GM18907 (cell line): ENCODE measurements around the gene TRIM27.
A peak's percentile ranks its signal among the peaks of the same experiment; 100 is the strongest.
"Not testable (repeated sequence)": the region's sequence is repeated elsewhere in the genome, so short reads cannot be mapped to it uniquely, and the experiment has no call there.

Source experiments
- ATAC-seq: cut with Tn5 transposase; IDR thresholded peaks from one replicate; pipeline ENCODE4 v1.9.1; 2021; ENCODE audit warnings: mild to moderate bottlenecking, moderate library complexity; ENCODE audit not compliant: unreplicated experiment

TRIM27 gene

DNA sequence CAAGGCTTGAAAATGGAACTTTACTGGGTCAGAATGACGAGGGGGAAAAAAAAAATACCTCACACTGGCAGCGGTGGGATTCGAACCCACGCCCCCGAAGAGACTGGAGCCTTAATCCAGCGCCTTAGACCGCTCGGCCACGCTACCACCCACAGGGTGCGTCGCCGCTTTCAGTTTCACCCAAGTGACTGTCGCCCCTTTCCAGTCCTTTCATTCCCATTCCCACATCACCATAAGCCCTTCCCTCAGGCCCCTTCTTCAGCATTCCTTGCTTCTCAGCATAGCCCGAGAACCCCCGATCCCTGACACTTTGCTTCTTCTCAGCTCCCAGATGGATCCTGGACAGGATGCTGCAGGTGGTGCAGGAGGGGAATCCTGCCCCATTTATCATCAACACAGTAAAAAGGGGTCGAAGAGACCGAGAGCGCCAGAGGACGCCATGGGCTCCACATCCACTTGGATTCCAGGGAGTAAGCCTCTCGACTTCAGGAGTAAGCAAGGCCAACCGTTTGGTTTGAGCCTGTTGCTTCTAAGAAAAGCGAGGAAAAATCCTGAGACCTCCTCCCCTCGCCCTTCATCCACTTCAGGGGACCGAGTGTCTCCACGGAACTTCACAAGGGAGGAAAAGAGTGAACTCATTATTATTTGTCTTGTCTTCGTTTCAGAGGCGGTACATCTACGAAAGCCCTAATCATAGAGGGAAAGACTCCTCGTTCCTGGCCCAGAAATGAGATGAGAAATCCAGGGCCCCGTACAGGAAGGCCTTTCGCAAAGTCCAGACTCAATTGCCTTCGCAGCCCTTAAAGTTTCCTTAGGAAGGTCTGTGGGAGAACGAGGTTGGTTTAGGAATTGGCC is 20.0 kb upstream of the TRIM27 start:
- ATAC-seq = no peak

DNA sequence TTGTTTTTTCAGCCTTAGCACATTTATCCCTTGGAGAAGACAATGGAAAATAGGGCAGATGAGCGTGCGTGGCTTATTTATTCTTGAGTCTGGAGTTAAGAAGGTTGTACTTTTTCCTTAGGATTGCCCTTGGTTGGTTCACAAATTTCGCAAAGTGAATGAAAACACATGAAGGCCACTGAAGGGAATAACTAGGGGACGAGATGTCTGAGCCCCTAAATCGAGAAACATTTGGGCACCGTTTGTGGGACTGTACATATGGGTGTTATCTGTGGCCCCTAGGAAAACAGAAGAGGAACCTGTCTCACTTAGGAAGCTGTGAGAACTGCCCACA is 19.4 kb upstream of the TRIM27 start:
- ATAC-seq = no peak

DNA sequence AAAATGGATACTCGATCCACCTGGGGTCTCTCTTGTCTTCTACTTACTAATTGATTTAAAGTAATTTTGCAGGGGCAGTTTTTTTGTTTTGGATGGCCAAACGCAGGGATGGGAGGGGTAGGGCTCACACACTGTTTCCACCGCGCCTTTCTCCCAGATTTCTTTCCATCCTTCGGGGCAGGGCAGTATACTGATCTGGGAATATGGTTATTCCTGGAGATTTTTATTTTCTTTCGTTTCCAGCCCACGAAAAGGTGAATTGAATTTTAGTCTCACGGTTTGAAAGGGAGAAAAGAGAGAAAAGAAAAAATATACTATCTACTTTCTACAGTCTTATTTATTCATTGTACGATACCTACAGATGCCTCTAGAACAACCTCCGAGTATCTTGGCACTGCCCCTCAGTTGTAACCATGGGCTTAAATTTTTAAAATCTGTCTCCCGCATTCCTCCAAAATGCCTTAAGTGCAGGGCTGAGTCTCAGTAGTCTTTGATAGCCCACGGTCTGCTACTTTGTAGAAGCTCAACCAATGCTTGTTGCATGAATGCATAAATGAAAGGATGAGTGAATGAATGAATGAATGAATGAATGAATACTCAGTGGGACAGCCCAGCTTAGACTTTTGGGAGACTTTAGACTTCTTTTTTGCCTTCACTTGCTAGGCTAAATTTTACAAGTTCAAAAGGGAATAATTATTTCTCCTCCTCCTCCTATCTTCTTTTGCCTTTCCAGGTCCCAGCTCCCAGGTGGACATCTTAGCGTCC is 18.1 kb upstream of the TRIM27 start:
- no peak for ATAC-seq

DNA sequence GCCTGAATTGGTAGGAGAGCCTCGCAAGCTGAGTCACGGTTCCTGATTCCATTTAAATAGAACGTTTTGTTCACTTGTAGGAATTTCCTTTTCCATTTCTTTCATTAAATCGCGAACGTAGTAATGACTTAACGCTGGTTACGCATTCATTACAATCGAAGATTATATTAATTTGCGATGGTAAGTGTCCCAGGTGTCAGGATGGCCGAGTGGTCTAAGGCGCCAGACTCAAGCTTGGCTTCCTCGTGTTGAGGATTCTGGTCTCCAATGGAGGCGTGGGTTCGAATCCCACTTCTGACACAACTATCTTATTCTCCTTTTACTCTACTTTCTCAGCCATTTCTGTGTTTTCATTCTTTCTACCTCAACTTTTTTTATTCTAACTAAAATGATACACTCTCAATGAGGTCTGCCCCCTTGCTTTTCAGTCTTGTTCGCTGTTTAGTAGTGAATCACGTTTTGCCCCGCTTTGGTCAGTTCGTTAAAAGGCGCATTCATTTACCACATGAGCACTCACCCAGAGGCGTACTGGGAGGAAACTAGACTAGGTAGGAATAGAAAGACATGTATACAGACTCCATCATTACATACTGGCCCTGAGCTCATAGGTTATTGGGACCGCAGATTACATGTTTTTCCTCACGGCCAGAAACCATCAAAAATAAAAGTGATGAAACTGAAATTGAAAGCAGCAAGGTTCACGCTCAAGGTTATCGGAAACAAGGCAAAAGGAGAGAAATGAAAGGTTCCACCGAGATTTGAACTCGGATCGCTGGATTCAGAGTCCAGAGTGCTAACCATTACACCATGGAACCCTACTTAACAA is 17.3 kb upstream of the TRIM27 start:
- ATAC-seq = peak; percentile 61

DNA sequence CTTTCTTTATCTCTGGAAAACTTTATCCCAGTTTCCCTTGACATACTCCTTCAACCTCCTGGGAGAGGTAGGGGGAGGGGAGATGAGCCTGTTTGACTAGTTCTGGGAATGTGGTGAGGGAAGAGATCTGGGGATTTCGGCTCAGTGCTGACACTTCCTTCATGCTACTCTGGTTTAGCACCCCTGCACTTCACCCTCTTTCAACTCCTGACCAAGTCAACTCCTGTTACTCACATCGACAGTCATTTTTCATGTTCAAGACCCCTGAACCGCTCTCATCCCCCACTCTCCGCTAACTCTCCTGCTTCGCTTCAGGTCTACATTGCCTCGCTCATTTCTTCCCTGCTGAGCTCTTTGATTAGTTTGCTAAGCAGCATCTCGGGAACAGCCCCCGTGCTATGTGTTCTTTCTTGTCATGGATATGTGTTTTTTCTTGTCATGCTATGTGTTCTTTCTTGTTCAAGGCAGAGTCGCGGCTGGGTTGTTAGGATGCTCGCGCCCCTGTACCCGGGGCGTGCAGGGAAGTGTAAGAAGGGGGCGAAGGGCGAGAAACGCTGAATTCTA is 16.6 kb upstream of the TRIM27 start:
- peak; percentile 32 for ATAC-seq

DNA sequence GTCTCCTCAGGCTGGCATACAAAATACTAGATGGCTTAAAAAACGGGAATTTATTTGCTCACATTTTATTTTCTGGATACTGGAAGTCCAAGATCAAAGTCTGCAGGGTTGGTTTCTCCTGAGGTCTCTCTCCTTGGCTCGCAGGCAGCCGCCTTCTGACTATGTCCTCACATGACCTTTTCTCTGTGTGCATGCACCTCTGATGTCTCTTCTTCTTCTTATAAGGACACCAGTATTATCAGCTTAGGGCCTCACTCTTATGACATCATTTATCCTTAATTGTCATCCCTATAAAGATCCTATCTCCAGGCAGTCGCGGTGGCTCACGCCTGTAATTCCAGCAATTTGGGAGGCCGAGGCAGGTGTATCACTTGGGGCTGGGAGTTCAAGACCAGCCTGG is 9.3 kb upstream of the TRIM27 start:
- no peak for ATAC-seq

DNA sequence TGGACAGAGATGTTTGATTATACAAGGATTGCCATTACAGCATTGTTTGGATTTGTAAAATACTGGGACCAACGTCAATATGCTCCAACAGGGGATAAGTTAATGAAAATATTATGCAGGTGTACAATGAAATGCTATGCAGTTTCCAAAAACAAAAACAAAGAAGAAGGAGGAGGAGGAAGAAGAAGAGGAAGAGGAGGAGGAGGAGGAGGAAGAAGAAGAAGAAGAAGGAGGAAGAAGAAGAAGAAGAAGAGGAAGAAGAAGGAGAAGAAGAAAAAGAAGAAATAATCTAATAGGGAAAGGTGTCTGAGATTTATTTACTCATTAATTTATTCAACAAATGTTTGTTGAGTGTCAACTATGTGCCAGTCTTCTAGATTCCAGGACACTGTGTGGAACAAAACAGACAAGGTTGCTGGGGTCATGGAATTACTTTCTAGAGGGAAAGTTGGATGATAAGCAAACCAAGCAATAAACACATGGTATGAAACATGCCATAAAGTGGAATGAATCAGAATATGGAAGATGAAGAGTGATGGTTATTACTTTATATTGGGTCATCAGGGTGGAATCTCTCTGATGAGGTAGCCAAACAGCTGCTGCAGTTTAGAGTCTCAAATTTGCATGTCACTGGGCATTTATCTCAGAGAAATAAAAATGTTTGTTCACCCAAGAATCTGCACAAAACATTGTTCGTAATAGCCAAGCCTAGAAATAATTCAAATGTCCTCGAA is 6.3 kb upstream of the TRIM27 start:
- ATAC-seq = no peak

DNA sequence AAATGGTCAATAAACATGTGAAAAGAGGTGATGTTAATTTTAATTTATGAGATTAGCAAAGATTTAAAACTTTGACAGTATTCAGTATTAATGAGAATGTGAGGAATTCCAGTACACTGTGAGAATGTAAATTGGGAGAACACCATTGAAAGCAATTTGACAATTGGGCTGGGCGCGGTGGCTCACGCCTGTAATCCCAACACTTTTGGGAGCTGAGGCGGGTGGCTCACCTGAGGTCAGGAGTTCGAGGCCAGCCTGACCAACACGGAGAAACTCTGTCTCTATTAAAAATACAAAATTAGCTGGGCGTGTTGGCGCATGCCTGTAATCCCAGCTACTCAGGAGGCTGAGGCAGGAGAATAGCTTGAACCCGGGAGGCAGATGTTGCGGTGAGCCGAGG is 5.6 kb upstream of the TRIM27 start:
- ATAC-seq = not testable (repeated sequence)

DNA sequence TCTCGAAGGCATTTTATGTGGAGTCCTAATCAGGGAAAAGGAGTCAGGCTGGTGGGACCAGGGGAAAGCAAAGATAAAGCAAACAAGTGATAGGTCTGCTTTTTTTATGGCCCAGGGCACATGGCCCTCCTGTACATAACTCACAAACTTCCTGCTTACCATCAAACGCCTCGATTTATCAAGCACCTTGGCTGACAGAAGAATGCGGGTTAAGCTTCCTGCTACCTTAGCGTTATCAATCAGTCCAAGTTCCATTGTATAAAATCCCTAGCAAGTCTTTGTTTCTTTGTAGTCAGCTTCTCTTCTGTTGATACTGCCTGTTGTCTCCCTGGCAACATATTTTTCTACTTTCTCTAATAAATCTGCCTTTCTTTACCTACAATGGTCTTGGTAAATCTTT is 4.1 kb upstream of the TRIM27 start:
- ATAC-seq = no peak

DNA sequence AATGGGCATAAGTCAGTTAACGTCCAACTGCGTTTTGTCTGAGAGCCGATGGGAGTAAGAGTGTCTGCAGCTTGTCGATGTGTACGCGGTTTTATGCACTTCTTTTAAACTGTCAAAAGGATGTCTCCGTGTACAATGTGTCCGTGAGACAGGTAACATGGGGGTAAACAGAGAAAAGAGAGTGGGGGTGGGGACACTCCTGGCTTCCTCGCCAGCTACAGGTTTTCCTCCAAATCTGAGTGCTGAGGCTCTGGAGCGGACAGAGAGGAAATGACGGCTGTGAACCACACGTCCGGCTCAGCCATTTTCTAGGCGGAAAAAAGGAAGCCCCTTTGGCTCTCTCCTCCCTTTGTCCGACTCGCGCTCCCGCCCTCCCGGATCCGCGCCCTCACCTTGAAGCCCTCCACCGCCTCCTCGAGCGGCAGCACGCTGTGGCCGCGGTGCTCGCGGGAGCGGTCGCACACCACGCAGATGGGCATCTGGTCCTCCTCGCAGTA is 916 bp downstream of the TRIM27 start:
- peak; percentile 38 for ATAC-seq

DNA sequence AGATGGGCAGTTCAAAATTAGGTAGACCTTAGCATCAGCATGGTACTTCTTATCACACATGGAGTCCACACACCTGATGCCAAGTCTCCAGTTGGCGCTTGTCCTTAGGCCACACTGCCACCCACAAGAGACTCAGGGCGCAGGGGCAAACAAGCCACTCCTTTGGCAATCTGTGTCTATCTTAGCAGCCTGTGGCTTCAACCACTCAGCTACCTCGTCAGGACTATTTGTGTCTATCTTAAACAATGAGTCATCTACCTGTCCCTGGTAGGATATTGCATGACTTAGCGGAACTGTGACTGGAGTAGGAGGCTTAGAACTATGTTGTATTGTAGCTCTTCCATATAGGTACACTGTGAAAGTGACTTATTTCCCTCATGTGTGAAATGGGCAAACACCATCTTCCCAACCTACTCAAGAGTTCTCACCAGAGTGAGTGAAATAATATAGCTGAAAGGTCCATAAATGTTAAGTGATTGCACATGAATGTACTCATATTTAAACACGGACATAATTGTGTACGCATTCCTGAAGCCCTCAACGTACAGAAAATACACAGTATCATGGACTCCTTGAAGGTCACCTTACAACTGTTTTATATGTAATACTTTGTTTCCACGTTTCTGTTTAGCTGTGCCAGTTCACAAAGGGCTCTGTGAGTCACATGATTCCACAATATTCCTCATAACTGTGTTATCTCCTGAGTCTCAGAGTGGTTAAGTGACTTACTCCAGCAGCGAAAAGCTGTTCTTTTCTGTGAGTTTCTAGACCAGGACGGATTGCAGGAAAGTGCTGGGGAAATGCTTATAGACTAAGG is 1.6 kb downstream of the TRIM27 start:
- no peak for ATAC-seq

DNA sequence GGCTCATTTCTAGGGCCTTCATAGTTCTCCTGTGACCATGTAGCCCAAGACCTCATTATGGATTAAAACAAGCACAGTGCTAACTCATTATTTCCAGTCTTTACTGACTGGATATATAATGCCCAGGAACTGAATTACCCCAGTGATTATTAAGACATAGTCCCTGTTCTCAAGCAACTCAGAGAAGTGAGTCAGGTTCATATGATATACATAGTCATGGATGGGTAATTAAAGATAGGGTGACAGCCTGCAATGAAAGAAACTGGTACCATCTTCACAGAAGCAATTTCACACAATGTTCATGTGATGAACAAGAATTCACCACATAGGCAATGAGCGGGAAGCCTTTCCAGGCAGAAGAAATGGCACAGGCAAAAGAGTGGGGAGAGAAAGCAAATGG is 3.5 kb downstream of the TRIM27 start:
- no peak for ATAC-seq

DNA sequence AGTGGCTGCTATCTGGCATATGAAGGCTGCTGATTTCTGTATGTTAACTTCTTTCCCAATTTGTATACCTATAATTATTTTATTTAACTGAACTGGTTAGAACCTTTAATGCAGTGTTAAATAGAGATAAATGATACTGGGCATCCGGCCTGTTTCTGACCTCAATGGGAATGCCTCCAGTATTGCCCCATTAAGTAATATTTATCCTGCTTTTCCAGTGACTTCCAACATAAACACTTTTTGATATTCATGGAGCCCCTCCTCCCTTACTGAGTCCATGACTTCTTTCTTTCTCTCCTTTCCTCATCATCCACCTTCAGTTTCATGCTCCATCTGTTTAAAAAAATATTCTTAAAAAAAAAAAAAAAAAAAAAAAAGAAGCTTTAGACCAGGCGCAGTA is 8.8 kb downstream of the TRIM27 start:
- ATAC-seq = no peak

DNA sequence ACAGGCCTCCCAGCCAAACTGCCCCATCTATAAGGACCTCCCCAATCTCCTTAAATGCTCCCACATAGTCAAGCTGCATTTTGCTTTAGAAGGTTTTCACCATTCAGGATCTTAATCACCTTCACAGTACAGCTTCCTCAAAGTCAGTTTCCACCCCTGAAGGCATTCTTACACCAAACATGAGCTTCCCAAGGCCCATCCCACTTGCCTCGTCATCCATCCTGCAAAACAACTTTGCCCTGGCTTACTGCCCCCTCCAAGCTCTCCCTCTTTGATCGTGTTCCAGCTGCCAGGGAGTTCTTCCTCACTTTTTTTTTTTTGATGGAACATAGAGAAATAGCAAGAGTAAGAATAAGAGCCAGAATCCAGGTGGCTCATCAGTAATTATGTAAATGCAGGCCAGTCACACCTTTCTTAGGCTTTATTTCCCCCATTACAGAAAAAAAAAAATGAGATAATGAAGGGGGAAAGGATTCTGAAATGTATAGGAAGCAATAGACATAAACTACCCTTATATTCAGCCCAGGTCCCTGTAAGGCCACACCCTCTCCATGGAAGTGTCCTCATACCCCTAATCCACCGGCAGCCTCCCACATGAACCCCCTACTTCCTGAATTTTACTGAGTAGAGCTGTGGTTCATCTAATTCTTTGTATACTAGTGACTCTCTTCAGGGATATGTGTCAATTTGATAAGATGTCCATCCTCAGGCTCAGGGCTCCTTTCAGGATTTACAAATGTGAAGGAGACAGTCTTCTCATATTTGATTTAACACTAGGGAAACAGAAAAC is 12.7 kb downstream of the TRIM27 start:
- ATAC-seq = no peak

DNA sequence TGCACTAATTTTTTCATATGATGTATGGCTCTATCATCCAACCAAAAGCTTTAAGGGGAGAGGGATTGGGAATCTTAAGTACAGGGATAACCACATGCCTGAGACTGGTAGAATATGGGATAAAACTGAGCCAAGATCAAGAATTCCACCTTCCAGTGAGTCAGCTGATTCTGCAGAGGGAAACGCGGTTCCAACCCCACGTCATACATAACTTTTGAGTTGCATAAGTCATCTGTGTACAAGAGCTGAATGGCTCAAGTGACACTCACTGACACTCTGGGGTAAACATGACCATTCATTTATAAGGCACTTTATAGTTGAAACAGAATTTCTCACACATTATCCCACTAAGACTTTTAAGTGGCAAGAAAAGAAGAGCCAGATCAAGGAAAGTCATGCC is 16.4 kb downstream of the TRIM27 start:
- ATAC-seq = no peak

DNA sequence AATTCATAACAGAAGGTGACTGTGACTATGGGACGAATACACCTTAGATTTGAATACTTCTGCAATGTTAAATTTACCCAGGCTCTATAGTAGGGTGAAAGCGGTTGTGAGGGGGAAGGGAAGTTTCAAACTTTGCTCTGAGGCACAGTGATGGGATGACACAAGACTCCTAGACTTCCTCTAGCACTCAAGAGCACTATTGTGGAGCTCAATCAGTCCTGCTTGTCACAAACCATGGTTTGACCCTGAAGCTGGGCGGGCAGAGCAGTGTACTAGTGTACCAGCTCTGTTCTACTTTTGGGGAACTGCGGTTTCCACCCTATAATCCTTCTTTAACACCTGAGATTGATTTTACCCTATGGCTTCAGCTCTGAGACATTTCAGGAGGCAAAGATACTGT is 17.1 kb downstream of the TRIM27 start:
- no peak for ATAC-seq

DNA sequence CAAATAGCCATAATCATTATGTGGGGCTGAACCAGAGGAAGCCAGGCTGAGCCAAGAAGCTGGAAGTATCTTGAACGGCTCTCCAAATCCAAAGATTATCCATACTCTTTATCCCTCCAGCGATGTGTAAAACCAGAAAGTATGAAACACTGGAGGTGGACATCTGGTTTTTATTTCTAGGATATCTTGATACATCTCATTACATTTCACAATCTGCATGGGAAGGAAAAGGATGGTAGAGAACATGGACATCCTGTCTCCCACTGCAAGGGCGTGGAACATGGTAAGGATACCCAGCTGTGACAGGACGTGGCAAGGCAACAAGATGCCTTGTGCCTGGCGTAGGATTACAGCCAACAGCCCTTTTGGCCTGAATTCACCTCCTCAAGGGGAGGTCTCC is 20.1 kb downstream of the TRIM27 start:
- no peak for ATAC-seq

DNA sequence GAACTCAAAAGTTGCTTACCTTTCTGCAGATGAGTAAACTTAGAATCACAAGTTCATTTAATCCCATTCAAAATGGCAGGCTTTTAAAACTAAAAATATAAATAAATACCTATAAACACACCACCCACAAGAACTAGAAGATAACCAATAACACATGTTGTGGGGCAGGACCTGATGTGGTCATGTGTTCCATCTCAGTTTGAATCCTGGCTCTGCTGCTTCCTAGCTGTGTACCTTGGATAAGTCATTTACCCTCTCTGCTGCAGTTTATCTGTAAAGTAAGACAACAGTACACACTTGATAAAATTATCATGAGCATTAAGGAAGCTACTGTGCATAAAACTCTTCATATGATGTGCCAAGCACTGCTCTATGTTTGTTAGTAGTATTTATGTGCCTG is 22.0 kb downstream of the TRIM27 start:
- ATAC-seq = no peak
